KMS-11 (cell line): ENCODE results near the gene CACNA1F.

Experiments
- H2AFZ ChIP-seq: fragments of 200-600 bp; sonication (generic); 2 replicates; pipeline ENCODE4 v1.6.1; 2016; ENCODE audit warnings: antibody characterized with exemption, mixed run types, low read depth
- H3K27ac ChIP-seq: fragments of 200-600 bp; sonication (generic); 2 replicates; pipeline ENCODE4 v1.6.1; 2016; ENCODE audit warnings: mild to moderate bottlenecking, mixed run types
- H3K27me3 ChIP-seq: fragments of 200-600 bp; sonication (generic); 2 replicates; pipeline ENCODE4 v1.6.1; 2017; ENCODE audit warnings: mild to moderate bottlenecking, low read depth, mixed run types, moderate library complexity; ENCODE audit not compliant: insufficient read depth
- H3K36me3 ChIP-seq: fragments of 200-600 bp; sonication (generic); 2 replicates; pipeline ENCODE4 v1.6.1; 2017; ENCODE audit warnings: mild to moderate bottlenecking, mixed run types; ENCODE audit not compliant: insufficient read depth
- H3K4me1 ChIP-seq: fragments of 200-600 bp; sonication (generic); 2 replicates; pipeline ENCODE4 v1.6.1; 2016; ENCODE audit warnings: mild to moderate bottlenecking, low read depth, mixed run types; ENCODE audit not compliant: poor library complexity, severe bottlenecking
- H3K4me2 ChIP-seq: fragments of 200-600 bp; sonication (generic); 2 replicates; pipeline ENCODE4 v1.7.0; 2016; ENCODE audit warnings: mild to moderate bottlenecking, mixed run types
- H3K4me3 ChIP-seq: fragments of 200-600 bp; sonication (generic); IDR thresholded peaks from 2 replicates; pipeline ENCODE4 v1.6.1; 2017; ENCODE audit warnings: low read depth, low read length, mixed read lengths; ENCODE audit not compliant: insufficient read depth
- H3K79me2 ChIP-seq: fragments of 200-600 bp; sonication (generic); 2 replicates; pipeline ENCODE4 v1.6.1; 2016; ENCODE audit warnings: low read depth, mixed run types; ENCODE audit not compliant: insufficient read depth
- H3K9ac ChIP-seq: fragments of 200-600 bp; sonication (generic); 2 replicates; pipeline ENCODE4 v1.6.1; 2016; ENCODE audit warnings: mild to moderate bottlenecking, mixed run types
- H4K20me1 ChIP-seq: fragments of 200-600 bp; sonication (generic); 2 replicates; pipeline ENCODE4 v1.6.1; 2016; ENCODE audit warnings: mild to moderate bottlenecking, mixed run types; ENCODE audit not compliant: insufficient read depth
- CTCF ChIP-seq: fragments of 200-600 bp; sonication (generic); conservative IDR thresholded peaks from 2 replicates; pipeline ENCODE4 v1.6.1; 2017; ENCODE audit warnings: low read depth, mild to moderate bottlenecking, antibody characterized with exemption, low read length, moderate library complexity, mixed read lengths

The CACNA1F gene

DNA sequence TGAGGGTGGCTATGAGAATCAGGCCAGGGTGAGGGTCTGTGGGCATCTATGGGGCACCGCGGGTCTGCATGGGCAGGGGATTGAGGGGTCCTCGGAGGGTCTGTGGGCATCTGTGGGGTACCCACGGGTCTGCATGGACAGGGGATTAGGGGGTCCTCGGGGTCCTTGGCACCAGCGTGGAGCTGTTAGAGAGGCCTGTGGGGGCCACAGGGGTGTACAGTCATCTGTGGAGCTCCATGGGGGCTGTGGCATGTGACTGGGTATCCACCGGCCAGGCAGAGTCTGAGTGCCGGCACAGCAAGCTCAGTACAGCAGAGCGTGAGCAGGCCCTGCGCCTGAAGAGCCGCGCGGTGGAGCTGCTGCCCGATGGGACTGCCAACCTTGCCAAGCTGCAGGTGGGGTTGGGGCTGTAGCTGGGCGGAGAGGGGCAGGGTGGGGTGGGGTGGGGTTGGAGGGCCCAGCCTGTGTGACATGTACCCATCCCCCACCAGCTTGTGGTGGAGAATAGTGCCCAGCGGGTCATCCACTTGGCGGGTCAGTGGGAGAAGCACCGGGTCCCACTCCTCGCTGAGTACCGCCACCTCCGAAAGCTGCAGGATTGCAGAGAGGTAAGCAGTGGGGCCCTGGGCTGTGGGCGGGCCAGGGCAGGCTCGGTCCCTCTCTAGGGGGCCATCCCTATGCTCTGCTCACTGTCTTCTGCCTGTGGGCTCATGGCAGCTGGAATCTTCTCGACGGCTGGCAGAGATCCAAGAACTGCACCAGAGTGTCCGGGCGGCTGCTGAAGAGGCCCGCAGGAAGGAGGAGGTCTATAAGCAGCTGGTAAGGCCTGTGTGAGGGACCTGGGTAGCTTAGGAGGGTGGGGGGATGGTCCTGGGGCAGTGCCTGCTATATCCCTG is 15.0 kb upstream of the CACNA1F start:
- no peak overlapping the region for H3K4me2 ChIP-seq
- H3K27ac ChIP-seq, result no peak overlapping the region
- no peak overlapping the region for H3K9ac ChIP-seq
- no peaks in the 10 kb centered on the region for H3K79me2 ChIP-seq
- no peak overlapping the region for H3K4me3 ChIP-seq
- H3K27me3 ChIP-seq, result no peaks in the 10 kb centered on the region
- H2AFZ ChIP-seq, result no peak overlapping the region
- H4K20me1 ChIP-seq, result no peaks in the 10 kb centered on the region
- no peaks in the 10 kb centered on the region for H3K36me3 ChIP-seq
- H3K4me1 ChIP-seq, result no peaks in the 10 kb centered on the region
- TF ChIP-seq CTCF, result no peak

DNA sequence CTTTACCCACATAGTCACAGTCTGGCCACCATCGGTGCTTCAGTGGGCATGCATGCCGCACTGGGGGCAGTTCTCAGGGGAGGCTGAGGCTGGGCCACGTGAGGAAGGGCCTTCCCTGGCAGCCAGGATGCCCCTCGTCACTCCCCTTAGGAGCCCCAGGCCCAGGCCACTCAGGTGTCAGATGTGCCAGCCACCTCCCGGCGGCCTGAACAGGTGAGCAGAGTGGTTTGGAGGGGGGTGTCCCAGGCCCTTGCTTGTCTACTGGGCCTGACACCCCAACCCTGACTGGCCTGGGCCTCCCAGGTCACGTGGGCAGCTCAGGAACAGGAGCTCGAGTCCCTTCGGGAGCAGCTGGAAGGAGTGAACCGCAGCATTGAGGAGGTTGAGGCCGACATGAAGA is 14.2 kb upstream of the CACNA1F start:
- Histone ChIP-seq H3K27me3 (no peaks in the 10 kb centered on the region), H3K4me1 (no peaks in the 10 kb centered on the region), H3K4me2 (no peak overlapping the region), H3K36me3 (no peaks in the 10 kb centered on the region), H3K4me3 (no peak overlapping the region), H2AFZ (no peak overlapping the region), H3K27ac (no peak overlapping the region), H3K9ac (no peak overlapping the region), H3K79me2 (no peaks in the 10 kb centered on the region), H4K20me1 (no peaks in the 10 kb centered on the region)
- TF ChIP-seq CTCF, result no peak

DNA sequence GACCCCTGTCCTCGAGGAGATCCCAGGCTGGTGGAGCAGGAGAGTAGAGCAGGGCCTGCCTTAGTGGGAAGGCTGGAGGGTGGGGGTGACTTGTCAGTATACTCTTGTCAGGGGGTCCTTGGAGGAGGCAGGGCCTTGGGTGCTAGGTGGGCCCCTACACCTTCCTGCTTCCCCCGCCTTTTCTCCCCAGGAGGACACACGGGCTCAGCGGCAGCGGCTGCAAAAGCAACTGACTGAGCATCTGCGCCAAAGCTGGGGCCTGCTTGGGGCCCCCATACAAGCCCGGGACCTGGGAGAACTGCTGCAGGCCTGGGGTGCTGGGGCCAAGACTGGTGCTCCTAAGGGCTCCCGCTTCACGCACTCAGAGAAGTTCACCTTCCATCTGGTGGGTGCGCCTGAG is 13.4 kb upstream of the CACNA1F start:
- Histone ChIP-seq H2AFZ (no peak overlapping the region), H3K4me3 (no peak overlapping the region), H3K9ac (no peak overlapping the region), H3K27ac (no peak overlapping the region), H3K36me3 (no peaks in the 10 kb centered on the region), H3K27me3 (no peaks in the 10 kb centered on the region), H4K20me1 (no peaks in the 10 kb centered on the region), H3K4me2 (no peak overlapping the region), H3K79me2 (no peaks in the 10 kb centered on the region), H3K4me1 (no peaks in the 10 kb centered on the region)
- no peak for TF ChIP-seq CTCF

DNA sequence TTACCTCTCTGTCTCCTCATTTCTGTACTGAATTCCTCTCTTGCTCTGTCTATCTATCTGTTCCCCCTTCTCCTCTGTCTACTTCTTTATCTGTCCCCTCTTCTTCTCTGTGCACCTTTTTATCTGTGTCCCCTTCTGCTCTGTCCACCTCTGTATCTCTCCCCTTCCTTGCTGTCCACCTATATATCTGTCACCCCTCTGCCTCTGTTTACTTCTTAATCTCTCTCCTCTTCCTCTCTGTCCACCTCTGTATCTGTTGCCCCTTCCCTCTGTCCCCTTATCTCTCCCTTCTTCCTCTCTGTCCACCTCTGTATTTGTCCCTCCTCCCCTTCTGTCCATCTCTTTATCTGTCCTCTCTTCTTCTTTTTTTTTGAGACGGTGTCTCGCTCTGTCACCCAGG is 11.1 kb upstream of the CACNA1F start:
- H3K27ac ChIP-seq, result no peak overlapping the region
- H2AFZ ChIP-seq, result no peak overlapping the region
- H3K27me3 ChIP-seq, result no peaks in the 10 kb centered on the region
- H4K20me1 ChIP-seq, result no peaks in the 10 kb centered on the region
- H3K36me3 ChIP-seq, result no peaks in the 10 kb centered on the region
- no peak overlapping the region for H3K4me2 ChIP-seq
- no peak for TF ChIP-seq CTCF
- no peak overlapping the region for H3K4me3 ChIP-seq
- H3K4me1 ChIP-seq, result no peaks in the 10 kb centered on the region
- H3K79me2 ChIP-seq, result no peaks in the 10 kb centered on the region
- no peak overlapping the region for H3K9ac ChIP-seq
